PC-3 (cell line): ENCODE data around the gene GPC6.

Experiments used
- CTCF ChIP-seq: fragments of 300-600 bp; sonication (generic); conservative IDR thresholded peaks from 2 replicates; pipeline ENCODE4 v1.5.1; 2017; ENCODE audit warnings: antibody characterized with exemption, low read depth, mild to moderate bottlenecking, low read length
- EZH2 ChIP-seq: fragments of 300-600 bp; sonication (generic); IDR thresholded peaks from one replicate; pipeline ENCODE4 v1.6.1; 2017; ENCODE audit warnings: antibody characterized with exemption, mild to moderate bottlenecking, low read length; ENCODE audit not compliant: unreplicated experiment

DNA sequence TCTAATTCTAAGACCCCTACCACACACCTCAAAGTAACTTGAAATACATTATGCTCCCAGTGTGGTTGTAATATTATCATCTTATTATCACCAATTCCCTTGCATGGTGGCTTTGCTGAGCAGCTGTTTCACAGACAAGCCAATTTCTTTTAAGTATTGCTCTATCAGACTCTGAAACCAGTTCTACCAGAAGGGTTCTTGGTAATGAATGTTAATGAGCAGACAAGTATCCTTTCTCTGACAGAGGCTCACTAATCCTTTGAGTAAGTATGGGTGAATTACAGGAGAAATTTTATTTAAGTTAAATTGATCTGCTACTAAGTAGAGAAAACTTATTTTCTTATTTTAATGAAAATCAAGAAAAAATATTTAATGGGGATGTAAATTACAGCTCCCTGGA, 326.0 kb downstream of the GPC6 start:
- TF ChIP-seq CTCF, result no peak
- no peak for TF ChIP-seq EZH2
